GOT3 (cell line): ENCODE results near the gene ATXN10.
"Not testable (repeated sequence)": the region's sequence is repeated elsewhere in the genome, so short reads cannot be mapped to it uniquely, and the experiment has no call there.

Source experiments
- DNase-seq: peaks from one replicate; lab custom pipeline; 2025; ENCODE audit warnings: mixed read lengths; lab: John Stamatoyannopoulos, UW

The ATXN10 gene

GRCh38 chr22:45678961-45679912 lies 7.6 kb downstream of the ATXN10 start:
- no peak for DNase-seq

GRCh38 chr22:45680932-45681700 lies 9.5 kb downstream of the ATXN10 start:
- no peak for DNase-seq

GRCh38 chr22:45682064-45682463 lies 10.4 kb downstream of the ATXN10 start:
- no peak for DNase-seq

- DNase-seq: not testable (repeated sequence)
These were observed 11.1 kb downstream of the ATXN10 start for GRCh38 chr22:45682773-45683172.

- no peak for DNase-seq
These were observed 11.6 kb downstream of the ATXN10 start for GRCh38 chr22:45683248-45683647.

- DNase-seq: no peak
These were observed 12.0 kb downstream of the ATXN10 start for GRCh38 chr22:45683680-45684079.

GRCh38 chr22:45684169-45684568 lies 12.5 kb downstream of the ATXN10 start:
- no peak for DNase-seq

GRCh38 chr22:45684752-45685574 lies 13.3 kb downstream of the ATXN10 start:
- no peak for DNase-seq

- DNase-seq: no peak
These were observed 14.4 kb downstream of the ATXN10 start for GRCh38 chr22:45686004-45686403.

- no peak for DNase-seq
These were observed 15.2 kb downstream of the ATXN10 start for GRCh38 chr22:45686836-45687235.

GRCh38 chr22:45688600-45689080 lies 17.0 kb downstream of the ATXN10 start:
- DNase-seq: no peak

GRCh38 chr22:45689211-45689610 lies 17.6 kb downstream of the ATXN10 start:
- DNase-seq: no peak

- DNase-seq: no peak
These were observed 18.4 kb downstream of the ATXN10 start for GRCh38 chr22:45690008-45690407.

- DNase-seq: no peak
These were observed 20.9 kb downstream of the ATXN10 start for GRCh38 chr22:45692549-45692948.

GRCh38 chr22:45693835-45694234 lies 22.2 kb downstream of the ATXN10 start:
- no peak for DNase-seq

GRCh38 chr22:45696227-45696626 lies 24.6 kb downstream of the ATXN10 start:
- no peak for DNase-seq

GRCh38 chr22:45698094-45698493 lies 26.5 kb downstream of the ATXN10 start:
- DNase-seq: no peak

GRCh38 chr22:45702981-45703380 lies 31.3 kb downstream of the ATXN10 start:
- DNase-seq: no peak

- no peak for DNase-seq
These were observed 32.1 kb downstream of the ATXN10 start for GRCh38 chr22:45703758-45704157.

GRCh38 chr22:45704648-45705047 lies 33.0 kb downstream of the ATXN10 start:
- DNase-seq: no peak

- no peak for DNase-seq
These were observed 36.0 kb downstream of the ATXN10 start for GRCh38 chr22:45707605-45708004.

GRCh38 chr22:45708145-45708544 lies 36.5 kb downstream of the ATXN10 start:
- no peak for DNase-seq
